RPMI8226 (cell line): ENCODE measurements around the gene PTPRE.

Experiments used
- DNase-seq: peaks from one replicate; pipeline ENCODE4 v3.0.0-alpha.2; 2015

PTPRE gene

DNA sequence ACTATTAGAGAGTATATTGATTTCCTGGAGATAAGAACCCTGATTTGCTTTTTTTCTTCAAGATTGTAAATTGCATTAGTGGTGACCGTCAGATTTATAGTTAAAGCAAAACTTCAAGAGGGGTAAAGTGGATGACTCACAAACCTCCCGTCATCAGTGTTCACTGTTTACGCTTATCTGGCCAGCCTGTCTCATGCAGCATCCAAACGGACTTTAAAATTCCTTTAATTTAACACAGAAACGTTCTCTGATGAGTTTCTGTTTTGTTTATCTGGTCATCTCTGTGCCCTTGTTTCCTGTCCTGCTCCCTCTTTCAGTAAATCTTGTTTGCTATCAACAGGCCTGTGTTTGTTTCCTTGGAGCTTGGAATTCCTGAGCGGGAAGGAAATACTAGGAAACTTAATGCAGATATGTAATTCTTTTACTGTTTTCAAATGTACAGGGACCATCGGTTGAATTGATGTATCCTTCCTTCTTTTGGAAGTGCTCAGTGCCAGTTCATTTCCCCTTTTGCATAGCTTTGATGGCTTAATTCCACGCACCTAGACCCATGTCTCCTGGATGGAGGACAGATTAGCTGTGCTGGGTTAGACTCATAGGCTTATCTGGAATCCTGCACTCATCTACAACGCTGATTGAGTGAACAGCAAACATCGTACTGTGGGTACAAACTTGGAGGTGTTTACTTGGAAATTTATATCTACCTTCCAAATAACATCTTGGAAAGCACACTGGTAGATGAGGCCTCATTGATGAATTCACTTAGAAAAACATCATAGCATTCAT lies 21.3 kb downstream of the PTPRE start:
- DNase-seq = no peak

DNA sequence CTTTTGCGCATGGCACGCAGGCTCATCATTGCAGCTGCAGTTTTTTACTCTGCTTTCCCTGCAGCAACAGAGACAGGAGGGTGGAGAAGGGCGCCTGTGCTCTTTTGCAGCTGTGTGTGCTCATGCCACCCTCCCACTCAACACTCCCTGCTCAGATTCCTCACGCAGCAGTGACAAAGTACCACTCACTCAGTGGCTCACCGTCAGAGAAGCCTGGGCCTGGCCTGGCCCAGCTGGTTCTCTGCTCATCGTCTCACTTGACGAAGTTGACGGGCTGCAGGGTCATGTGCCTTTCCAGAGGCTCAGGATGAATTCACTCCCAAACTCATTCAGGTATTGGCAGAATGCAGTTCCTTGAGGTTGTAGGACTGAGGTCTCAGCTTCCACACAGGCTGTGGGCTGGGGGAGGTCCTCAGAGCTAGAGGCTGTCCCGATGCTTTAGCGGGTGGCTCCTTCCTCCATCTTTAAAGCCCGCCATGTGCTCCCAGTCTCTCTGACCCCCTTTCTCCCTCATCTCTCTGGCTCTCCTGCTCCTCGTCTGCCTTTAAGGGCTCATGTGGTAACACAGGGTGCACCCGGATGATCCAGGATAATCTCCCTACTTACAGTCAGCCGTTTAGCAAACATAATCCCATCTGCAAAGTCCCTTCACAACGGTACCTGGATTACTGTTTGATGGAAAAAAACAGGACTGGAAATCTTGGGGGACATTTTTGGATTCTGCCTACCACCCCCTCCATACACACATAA lies 25.8 kb downstream of the PTPRE start:
- no peak for DNase-seq

- DNase-seq = no peak
These were observed 26.4 kb downstream of the PTPRE start for GRCh38 chr10:127933271-127933670.

DNA sequence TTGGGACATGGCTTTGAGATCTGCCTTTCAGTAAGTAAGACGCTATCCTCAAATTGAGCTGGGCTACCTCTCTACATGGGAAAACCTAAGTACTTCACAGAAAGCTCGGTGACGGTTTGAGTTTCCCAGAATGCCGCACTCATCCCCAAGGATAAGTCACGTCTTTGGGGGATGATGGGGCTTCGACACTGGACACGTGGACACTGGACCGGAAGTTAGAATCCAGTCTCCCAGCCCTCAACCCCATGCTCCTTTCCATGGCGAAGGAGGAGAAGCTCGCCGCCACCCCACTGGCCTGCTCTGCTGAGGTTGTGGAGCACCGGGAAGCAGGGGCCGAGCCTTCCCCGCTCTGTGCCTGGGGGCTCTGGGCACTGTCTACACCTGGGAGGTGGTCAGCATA lies 27.5 kb downstream of the PTPRE start:
- DNase-seq = no peak

- DNase-seq = no peak
These were observed 28.2 kb downstream of the PTPRE start for GRCh38 chr10:127935071-127935561.

- DNase-seq = no peak
These were observed 30.2 kb downstream of the PTPRE start for GRCh38 chr10:127937069-127937468.

GRCh38 chr10:127937915-127938463 lies 31.1 kb downstream of the PTPRE start:
- no peak for DNase-seq

- DNase-seq = no peak
These were observed 33.0 kb downstream of the PTPRE start for GRCh38 chr10:127939786-127940330.

GRCh38 chr10:127940866-127941640 lies 34.1 kb downstream of the PTPRE start:
- no peak for DNase-seq

DNA sequence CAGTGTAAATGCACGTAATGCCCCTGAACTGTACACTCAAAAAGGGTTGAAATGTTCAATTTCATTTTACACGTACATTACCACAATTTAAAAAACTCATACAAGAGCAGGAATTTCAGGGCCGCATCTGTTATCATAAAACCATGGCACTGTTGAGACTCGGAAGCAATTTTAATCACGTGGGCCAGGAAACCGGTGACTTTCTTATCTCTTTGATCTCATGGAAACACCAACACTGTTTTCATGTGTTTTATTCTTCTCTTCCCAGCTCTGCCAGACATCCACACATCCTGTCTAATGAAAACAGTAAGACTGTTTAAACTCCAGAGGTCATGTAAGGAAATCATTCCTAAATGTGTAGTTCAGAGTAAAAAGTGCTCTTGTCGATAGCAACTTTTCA lies 35.9 kb downstream of the PTPRE start:
- DNase-seq = no peak

DNA sequence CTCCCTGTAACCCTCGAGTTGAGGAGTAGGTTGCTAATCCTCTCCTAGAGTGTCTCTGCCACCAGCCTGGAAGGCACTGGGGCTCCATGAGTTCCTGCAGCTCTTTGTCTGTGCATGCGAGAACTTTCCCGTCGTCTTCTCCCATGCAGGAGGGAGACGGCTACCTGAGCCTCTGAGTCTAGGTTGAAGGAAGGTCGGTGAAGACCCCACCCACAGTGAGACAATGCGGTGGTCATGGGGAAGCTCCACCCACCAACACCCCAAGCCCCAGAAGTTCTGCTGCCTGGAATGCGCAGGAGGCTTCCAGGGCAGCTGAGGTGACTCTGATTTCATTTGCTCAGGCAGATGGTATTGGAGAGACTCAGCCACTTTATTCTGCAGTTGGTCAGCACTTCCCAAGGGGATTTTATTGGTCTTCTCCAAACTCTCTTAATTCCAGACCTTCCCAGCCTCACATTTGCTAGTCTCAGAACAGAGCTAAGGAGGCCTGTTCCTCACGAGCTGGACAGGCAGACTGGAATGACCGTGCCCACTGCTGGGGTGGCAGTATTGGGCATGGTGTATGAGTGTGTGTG lies 36.5 kb downstream of the PTPRE start:
- no peak for DNase-seq

DNA sequence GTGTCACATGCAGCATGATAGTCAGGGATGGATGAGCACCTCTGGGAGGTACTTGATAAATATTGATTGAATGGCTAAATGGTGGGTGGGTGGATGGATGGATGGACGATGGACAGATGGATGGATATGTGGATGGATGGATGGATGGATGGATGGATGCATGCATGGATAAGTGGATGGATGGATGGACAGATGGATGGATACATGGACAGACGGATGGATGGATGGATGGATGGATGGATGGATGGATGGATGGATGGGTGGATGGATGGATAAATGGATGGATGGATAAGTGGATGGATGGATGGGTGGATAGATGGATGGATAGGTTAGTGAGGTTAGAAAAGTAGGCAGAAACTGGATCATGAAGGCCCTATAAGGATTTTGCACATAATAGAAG lies 37.4 kb downstream of the PTPRE start:
- no peak for DNase-seq

GRCh38 chr10:127945341-127945758 lies 38.4 kb downstream of the PTPRE start:
- peak; percentile 17 for DNase-seq

GRCh38 chr10:127945948-127946711 lies 39.2 kb downstream of the PTPRE start:
- no peak for DNase-seq

DNA sequence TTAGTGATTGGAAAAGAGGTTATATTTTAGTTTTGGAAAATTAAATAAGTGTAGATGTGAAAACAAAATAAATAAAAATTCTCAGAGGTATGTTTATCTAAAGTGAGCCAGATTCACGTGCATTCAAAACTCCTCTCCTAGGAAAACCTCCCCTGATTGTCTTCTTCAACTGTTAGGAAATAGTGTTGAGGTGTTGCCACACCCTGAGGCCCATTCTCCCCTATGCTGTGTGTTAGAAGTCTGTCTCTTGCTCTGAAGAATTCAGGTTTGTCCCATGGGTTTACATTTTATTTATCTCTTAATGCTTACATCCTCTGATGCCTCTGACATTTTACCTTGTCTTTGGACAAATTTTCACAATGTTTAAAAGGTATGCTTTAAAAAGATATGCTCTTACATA lies 40.3 kb downstream of the PTPRE start:
- no peak for DNase-seq

DNA sequence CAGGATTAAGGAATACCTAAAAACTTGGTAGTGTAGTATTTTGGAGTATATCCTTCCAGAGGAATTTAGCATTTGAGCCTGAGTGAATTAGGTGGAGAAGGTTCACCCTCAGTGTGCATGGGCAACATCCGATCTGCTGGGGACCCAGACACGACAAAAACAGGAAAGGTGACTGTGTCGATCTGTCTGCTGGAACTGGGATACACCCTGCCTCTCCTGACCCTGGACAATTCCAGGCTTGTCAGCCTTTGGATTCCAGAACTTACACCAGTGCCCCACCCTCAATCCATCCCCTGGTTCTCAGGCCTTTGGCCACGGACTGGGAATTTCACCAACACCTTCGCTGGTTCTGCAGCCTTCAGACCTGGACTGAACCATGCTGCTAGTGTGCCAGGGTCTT lies 41.9 kb downstream of the PTPRE start:
- no peak for DNase-seq

- DNase-seq = no peak
These were observed 42.9 kb downstream of the PTPRE start for GRCh38 chr10:127949831-127950230.

DNA sequence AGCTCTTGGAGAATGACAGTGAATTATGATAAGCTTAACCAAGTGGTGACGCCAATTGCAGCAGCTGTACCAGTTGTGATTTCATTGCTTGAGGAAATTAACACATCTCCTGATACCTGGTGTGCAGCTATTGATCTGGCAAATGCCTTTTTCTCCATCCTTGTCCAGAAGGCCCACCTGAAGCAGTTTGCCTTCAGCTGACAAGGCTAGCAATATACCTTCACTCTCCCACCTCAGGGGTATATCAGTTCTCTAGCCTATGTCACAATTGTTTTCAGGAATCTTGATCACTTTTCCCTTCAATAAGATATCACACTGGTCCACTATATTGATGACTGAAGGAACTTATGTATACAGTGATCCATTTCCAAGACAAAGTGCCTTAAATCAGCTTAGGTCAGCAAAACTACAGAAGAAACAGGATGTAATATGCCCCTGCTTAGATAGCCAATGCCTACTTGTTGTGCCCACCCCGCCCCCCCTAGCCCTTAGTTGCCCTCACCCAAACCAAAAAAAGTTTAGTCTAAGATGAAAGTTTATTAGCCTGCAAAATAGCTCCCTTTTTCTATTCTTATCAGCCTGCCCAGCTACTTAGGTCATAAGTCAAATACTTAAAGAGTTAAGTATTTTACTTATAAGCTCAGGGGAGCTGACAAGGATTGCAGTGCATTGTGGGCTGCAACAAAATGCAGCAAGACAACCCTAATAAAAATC lies 45.1 kb downstream of the PTPRE start:
- DNase-seq = no peak

DNA sequence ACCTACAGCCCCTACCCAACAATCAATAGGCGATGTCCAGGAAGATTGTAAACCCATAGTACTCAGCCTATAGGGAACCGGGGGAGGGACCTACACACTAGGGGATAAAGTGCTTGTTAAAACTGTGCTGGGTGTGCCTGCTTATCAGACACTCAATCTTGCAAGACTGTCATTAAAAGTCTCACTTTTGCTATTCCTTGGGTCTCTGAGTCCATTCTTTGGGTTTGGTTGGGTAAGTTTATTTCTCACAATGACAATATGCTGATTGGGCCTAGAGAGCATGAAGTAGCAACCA lies 45.6 kb downstream of the PTPRE start:
- no peak for DNase-seq

- DNase-seq = no peak
These were observed 46.0 kb downstream of the PTPRE start for GRCh38 chr10:127952918-127953317.

- no peak for DNase-seq
These were observed 47.0 kb downstream of the PTPRE start for GRCh38 chr10:127953876-127954275.
